Caco-2 (cell line): ENCODE data around the gene ZDHHC14. TPM values are rescaled to one million over a fixed set of nuclear protein-coding genes. Genes with fewer than 3 reads are reported as not detected.

Experiments
- BruUV-seq: library from RNA; stranded (reverse); fragments of 400-500 nt; replicated peaks from 2 replicates; lab custom pipeline; 2021; lab: Mats Ljungman, UMichigan
- CTCF ChIA-PET: fragments of 300-600 bp; sonication (Branson Sonifier 250); formaldehyde crosslinking; loops from one replicate; lab custom pipeline; 2022; ENCODE audit warnings: antibody characterized with exemption; lab: Charles Lee
- POLR2A ChIA-PET: fragments of 300-600 bp; sonication (Branson Sonifier 250); formaldehyde crosslinking; loops from one replicate; lab custom pipeline; 2022; ENCODE audit warnings: antibody characterized with exemption; lab: Charles Lee
- DNase-seq, 2 experiments: peaks; one replicate each; pipeline versions ENCODE4 v3.0.0 to v3.0.0-alpha.2; 2020 to 2022
- H3K27me3 ChIP-seq: replicated peaks from 2 replicates; pipeline ENCODE4 v1.6.0; 2011; ENCODE audit warnings: low read length; ENCODE audit not compliant: control insufficient read depth, insufficient read depth
- H3K36me3 ChIP-seq: 2 replicates; pipeline ENCODE4 v1.5.1; 2011; ENCODE audit warnings: low read length; ENCODE audit not compliant: control insufficient read depth, insufficient read depth
- H3K4me1 ChIP-seq: fragments of 250-450 bp; sonication (Bioruptor Pico); 2 replicates; pipeline ENCODE4 v1.5.1; 2020; ENCODE audit warnings: mild to moderate bottlenecking
- H3K4me3 ChIP-seq: 2 replicates; pipeline ENCODE4 v1.5.1; 2011; ENCODE audit warnings: low read depth, mild to moderate bottlenecking, control low read depth, low read length
- H3K9me3 ChIP-seq: fragments of 250-450 bp; sonication (Bioruptor Pico); 2 replicates; pipeline ENCODE4 v1.5.1; 2020; ENCODE audit warnings: mild to moderate bottlenecking, moderate library complexity
- H3K27ac Mint-ChIP-seq: one replicate; pipeline ENCODE4 v1.8.0; 2022; ENCODE audit warnings: mixed read lengths; ENCODE audit not compliant: unreplicated experiment
- H3K27me3 Mint-ChIP-seq: one replicate; pipeline ENCODE4 v1.8.0; 2022; ENCODE audit warnings: mixed read lengths; ENCODE audit not compliant: insufficient read depth, unreplicated experiment
- H3K36me3 Mint-ChIP-seq: one replicate; pipeline ENCODE4 v1.8.0; 2022; ENCODE audit warnings: mild to moderate bottlenecking, mixed read lengths; ENCODE audit not compliant: insufficient read depth, unreplicated experiment
- H3K4me1 Mint-ChIP-seq: one replicate; pipeline ENCODE4 v1.8.0; 2022; ENCODE audit warnings: low read depth, mixed read lengths; ENCODE audit not compliant: unreplicated experiment
- H3K4me3 Mint-ChIP-seq: one replicate; pipeline ENCODE4 v1.8.0; 2022; ENCODE audit warnings: mild to moderate bottlenecking, moderate library complexity, mixed read lengths; ENCODE audit not compliant: unreplicated experiment
- H3K9me3 Mint-ChIP-seq: one replicate; pipeline ENCODE4 v1.8.0; 2022; ENCODE audit warnings: mixed read lengths; ENCODE audit not compliant: unreplicated experiment
- CTCF ChIP-seq, 2 experiments: fragments of 200-600 bp in 1 of 2; IDR thresholded peaks; 1 replicate in 1 of 2; 2 replicates in 1 of 2; pipeline versions ENCODE4 v1.5.1 to v1.8.0; 2011 to 2022; ENCODE audit warnings: antibody characterized with exemption in 1 of 2, control low read depth in 1 of 2, inconsistent platforms in 1 of 2, low read depth in 1 of 2, low read length in 1 of 2, mild to moderate bottlenecking in 1 of 2, moderate library complexity in 1 of 2; ENCODE audit not compliant: insufficient read depth in 1 of 2, severe bottlenecking in 1 of 2, unreplicated experiment in 1 of 2
- intact Hi-C: fragments of 100-400 bp; cut with micrococcal nuclease; formaldehyde crosslinking; loops from one replicate; pipeline ENCODE4 v1.10.0; 2022; ENCODE audit not compliant: unreplicated experiment
- total RNA-seq: library from RNA; stranded (reverse); gene quantifications from 2 replicates; pipeline ENCODE4 v1.2.3, GENCODE V29; 2022

The ZDHHC14 gene
- total RNA-seq, 1 experiment from 2014 or later, result 22.1 TPM

- ChIA-PET CTCF (no interaction called here), POLR2A (no interaction called here)
- Mint-ChIP-seq H3K36me3 (peaks cover 8% of the 10 kb centered on the region), H3K27me3 (no peaks in the 10 kb centered on the region), H3K9me3 (no peaks in the 10 kb centered on the region), H3K27ac (no peak overlapping the region), H3K4me1 (peaks cover 16% of the 10 kb centered on the region), H3K4me3 (no peak overlapping the region)
- TF ChIP-seq CTCF (IDR thresholded peaks at IDR 0.05; ENCODE audit: insufficient read depth in 1 of 2, low read depth in 1 of 2, low read length in 1 of 2, severe bottlenecking in 1 of 2, unreplicated experiment in 1 of 2), result no peak
- no peaks in the 10 kb centered on the region for H3K4me1 ChIP-seq
- BruUV-seq, result no TSS peak
- H3K4me3 ChIP-seq, result no peak overlapping the region
- H3K9me3 ChIP-seq, result no peaks in the 10 kb centered on the region
- no peak for DNase-seq
- no peaks in the 10 kb centered on the region for H3K27me3 ChIP-seq
- intact Hi-C loops, result no loop called here
- H3K36me3 ChIP-seq, result no peaks in the 10 kb centered on the region; the same call in 1 of the 2 replicates
Observed at GRCh38 chr6:157488716-157489118, 107.7 kb downstream of the ZDHHC14 start.

- POLR2A ChIA-PET, result no interaction called here
- no peaks in the 10 kb centered on the region; the same call in 1 of the 2 replicates for H3K36me3 ChIP-seq
- CTCF ChIA-PET, result no interaction called here
- Mint-ChIP-seq H3K36me3 (peaks cover 13% of the 10 kb centered on the region), H3K4me1 (peaks cover 16% of the 10 kb centered on the region), H3K27me3 (no peaks in the 10 kb centered on the region), H3K9me3 (no peaks in the 10 kb centered on the region), H3K4me3 (no peak overlapping the region), H3K27ac (no peak overlapping the region)
- intact Hi-C loops, result no loop called here
- no peak for DNase-seq
- H3K9me3 ChIP-seq, result no peaks in the 10 kb centered on the region
- no peak for TF ChIP-seq CTCF (IDR thresholded peaks at IDR 0.05; ENCODE audit: insufficient read depth in 1 of 2, low read depth in 1 of 2, low read length in 1 of 2, severe bottlenecking in 1 of 2, unreplicated experiment in 1 of 2)
- no TSS peak for BruUV-seq
- no peaks in the 10 kb centered on the region for H3K27me3 ChIP-seq
- no peaks in the 10 kb centered on the region for H3K4me1 ChIP-seq
- no peak overlapping the region for H3K4me3 ChIP-seq
Observed at GRCh38 chr6:157490611-157491269, 109.8 kb downstream of the ZDHHC14 start.

GRCh38 chr6:157491571-157492232 lies 110.7 kb downstream of the ZDHHC14 start:
- Mint-ChIP-seq H3K9me3 (no peaks in the 10 kb centered on the region), H3K4me3 (no peak overlapping the region), H3K36me3 (peaks cover 13% of the 10 kb centered on the region), H3K27ac (no peak overlapping the region), H3K27me3 (no peaks in the 10 kb centered on the region), H3K4me1 (peaks cover 16% of the 10 kb centered on the region)
- DNase-seq, result no peak
- Histone ChIP-seq H3K36me3 (no peaks in the 10 kb centered on the region; the same call in 1 of the 2 replicates), H3K4me3 (no peak overlapping the region), H3K4me1 (no peaks in the 10 kb centered on the region), H3K9me3 (no peaks in the 10 kb centered on the region), H3K27me3 (no peaks in the 10 kb centered on the region)
- intact Hi-C loops, result no loop called here
- TF ChIP-seq CTCF (IDR thresholded peaks at IDR 0.05; ENCODE audit: insufficient read depth in 1 of 2, low read depth in 1 of 2, low read length in 1 of 2, severe bottlenecking in 1 of 2, unreplicated experiment in 1 of 2), result no peak
- CTCF ChIA-PET, result no interaction called here
- BruUV-seq, result no TSS peak
- POLR2A ChIA-PET, result no interaction called here
